Trophoblast cell (in vitro differentiated cells and primary cell): ENCODE data around the gene SF3B5.

ENCODE experiments used
- DNase-seq, 2 donors: peaks; one replicate each; pipeline ENCODE4 v3.0.0-alpha.2; 2016
- H2AFZ ChIP-seq: 2 replicates; pipeline ENCODE4 v1.6.1; 2013; ENCODE audit warnings: low read length, moderate library complexity, mild to moderate bottlenecking; ENCODE audit not compliant: insufficient read depth, poor library complexity
- H2AK5ac ChIP-seq: 2 replicates; pipeline ENCODE4 v1.6.1; 2013; ENCODE audit warnings: mild to moderate bottlenecking, low read length
- H2BK120ac ChIP-seq: 2 replicates; pipeline ENCODE4 v1.6.1; 2013; ENCODE audit warnings: low read length, mild to moderate bottlenecking, moderate library complexity; ENCODE audit not compliant: insufficient read depth, poor library complexity
- H2BK12ac ChIP-seq: 2 replicates; pipeline ENCODE4 v1.6.1; 2013; ENCODE audit warnings: mild to moderate bottlenecking, low read length, moderate library complexity
- H2BK5ac ChIP-seq: 2 replicates; pipeline ENCODE4 v1.6.1; 2013; ENCODE audit warnings: low read length, low read depth, moderate library complexity, mild to moderate bottlenecking; ENCODE audit not compliant: poor library complexity
- H3K14ac ChIP-seq: 2 replicates; pipeline ENCODE4 v1.6.1; 2013; ENCODE audit warnings: mild to moderate bottlenecking, low read length
- H3K18ac ChIP-seq: 2 replicates; pipeline ENCODE4 v1.6.1; 2013; ENCODE audit warnings: mild to moderate bottlenecking, low read length
- H3K23ac ChIP-seq: 2 replicates; pipeline ENCODE4 v1.6.1; 2013; ENCODE audit warnings: low read length
- H3K27ac ChIP-seq: 2 replicates; pipeline ENCODE4 v1.5.1; 2013; ENCODE audit warnings: low read depth, mild to moderate bottlenecking, inconsistent platforms, low read length, moderate library complexity
- H3K27me3 ChIP-seq: 2 replicates; pipeline ENCODE4 v1.6.1; 2013; ENCODE audit warnings: inconsistent platforms, mild to moderate bottlenecking, low read length, moderate library complexity; ENCODE audit not compliant: insufficient read depth
- H3K36me3 ChIP-seq, 2 experiments: 1 replicate in 1 of 2; 2 replicates in 1 of 2; pipeline ENCODE4 v1.6.1; 2013; ENCODE audit warnings: low read length in 2 of 2, mild to moderate bottlenecking in 2 of 2, moderate library complexity in 1 of 2; ENCODE audit not compliant: insufficient read depth in 2 of 2, control insufficient read depth in 1 of 2
- H3K4ac ChIP-seq: 2 replicates; pipeline ENCODE4 v1.6.1; 2013; ENCODE audit warnings: low read depth, mild to moderate bottlenecking, low read length, moderate library complexity
- H3K4me1 ChIP-seq, 2 experiments: 1 replicate in 1 of 2; 2 replicates in 1 of 2; pipeline ENCODE4 v1.6.1; 2013; ENCODE audit warnings: low read length in 2 of 2, mild to moderate bottlenecking in 2 of 2, moderate library complexity in 1 of 2; ENCODE audit not compliant: insufficient read depth in 2 of 2, control insufficient read depth in 1 of 2
- H3K4me2 ChIP-seq: 2 replicates; pipeline ENCODE4 v1.6.1; 2013; ENCODE audit warnings: inconsistent platforms, mild to moderate bottlenecking, low read length, moderate library complexity
- H3K4me3 ChIP-seq: 2 replicates; pipeline ENCODE4 v1.5.1; 2013; ENCODE audit warnings: mild to moderate bottlenecking, low read depth, low read length, inconsistent platforms
- H3K79me1 ChIP-seq: one replicate; pipeline ENCODE4 v1.6.1; 2013; ENCODE audit warnings: low read length
- H3K79me2 ChIP-seq: 2 replicates; pipeline ENCODE4 v1.6.1; 2013; ENCODE audit warnings: low read length, mild to moderate bottlenecking; ENCODE audit not compliant: control insufficient read depth, insufficient read depth, poor library complexity
- H3K9ac ChIP-seq: 2 replicates; pipeline ENCODE4 v1.6.1; 2013; ENCODE audit warnings: mild to moderate bottlenecking, low read length
- H3K9me3 ChIP-seq: 2 replicates; pipeline ENCODE4 v1.6.1; 2013; ENCODE audit warnings: low read depth, mild to moderate bottlenecking, control low read depth, inconsistent platforms, low read length; ENCODE audit not compliant: insufficient read depth
- H4K12ac ChIP-seq: 2 replicates; pipeline ENCODE4 v1.6.1; 2013; ENCODE audit warnings: low read depth, mild to moderate bottlenecking, low read length, moderate library complexity
- H4K8ac ChIP-seq: 2 replicates; pipeline ENCODE4 v1.6.1; 2013; ENCODE audit warnings: low read depth, mild to moderate bottlenecking, low read length, moderate library complexity
- H4K91ac ChIP-seq: one replicate; pipeline ENCODE4 v1.6.1; 2013; ENCODE audit warnings: low read depth, mild to moderate bottlenecking, low read length, moderate library complexity
- WGBS: extraction: QIAGEN DNeasy Blood & Tissue Kit; methylation state at CpG from one replicate; pipeline ENCODE4 v1.1.7; 2013; ENCODE audit warnings: missing lambda C conversion rate; ENCODE audit not compliant: insufficient read length, insufficient coverage; ENCODE audit errors: extremely low coverage; 5-methylcytosine and 5-hydroxymethylcytosine counted together

The SF3B5 gene

DNA sequence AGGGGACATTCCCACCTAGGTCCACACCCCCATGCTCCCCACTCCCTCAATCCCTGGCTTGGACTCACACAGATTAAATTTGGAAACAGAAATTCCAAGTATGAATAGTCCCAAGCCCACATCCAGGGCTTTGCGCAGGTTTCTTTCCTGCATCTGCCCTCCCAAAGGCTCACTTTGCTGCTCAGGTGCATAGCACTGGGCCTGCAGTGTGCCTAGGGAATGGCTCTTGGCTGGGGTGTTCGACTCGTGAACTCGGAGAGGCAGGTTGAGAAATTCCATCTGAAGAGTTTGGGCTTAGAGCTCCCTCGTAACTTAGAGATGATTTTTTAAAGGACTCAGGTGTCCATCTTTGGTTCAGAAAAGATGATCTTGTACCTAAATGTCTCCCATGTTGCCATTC lies 14.8 kb upstream of the SF3B5 start:
- no peak overlapping the region for H4K12ac ChIP-seq

GRCh38 chr6:144106206-144106605 lies 10.8 kb upstream of the SF3B5 start:
- no peak overlapping the region for H3K4ac ChIP-seq
- no CpG with 5 or more reads among the region's 1 CpG for WGBS
- H2BK120ac ChIP-seq = no peak overlapping the region
- H2BK5ac ChIP-seq = no peak overlapping the region
- H3K4me1 ChIP-seq = peaks cover 0 to 4% of the 10 kb centered on the region in 2 experiments
- no peak overlapping the region for H3K4me3 ChIP-seq
- no peak overlapping the region for H4K8ac ChIP-seq
- no peaks in the 10 kb centered on the region for H3K9me3 ChIP-seq
- no peak overlapping the region for H3K4me2 ChIP-seq
- H3K36me3 ChIP-seq = no peaks in the 10 kb centered on the region
- H4K91ac ChIP-seq = no peak overlapping the region
- H3K79me2 ChIP-seq = no peaks in the 10 kb centered on the region
- no peak overlapping the region for H3K18ac ChIP-seq
- H2AFZ ChIP-seq = no peak overlapping the region
- H3K14ac ChIP-seq = no peak overlapping the region
- H3K9ac ChIP-seq = no peak overlapping the region
- H4K12ac ChIP-seq = no peak overlapping the region
- H3K27ac ChIP-seq = no peak overlapping the region
- no peak overlapping the region for H3K23ac ChIP-seq
- DNase-seq = peak in 1 of 2 donors; percentile 5
- no peak overlapping the region for H2AK5ac ChIP-seq
- no peaks in the 10 kb centered on the region for H3K27me3 ChIP-seq
- no peak overlapping the region for H2BK12ac ChIP-seq
- no peaks in the 10 kb centered on the region for H3K79me1 ChIP-seq

More for the DNA sequence above, 14.8 kb upstream of the SF3B5 start:
- no peak overlapping the region for H2AFZ ChIP-seq
- DNase-seq = no peak
- no peak overlapping the region for H3K14ac ChIP-seq
- H3K27me3 ChIP-seq = no peaks in the 10 kb centered on the region
- no peak overlapping the region for H3K4me2 ChIP-seq
- no peaks in the 10 kb centered on the region for H3K79me1 ChIP-seq
- H3K18ac ChIP-seq = no peak overlapping the region
- H3K36me3 ChIP-seq = no peaks in the 10 kb centered on the region
- H2AK5ac ChIP-seq = no peak overlapping the region
- no peak overlapping the region for H2BK12ac ChIP-seq
- H3K9ac ChIP-seq = no peak overlapping the region
- H4K91ac ChIP-seq = no peak overlapping the region
- no peak overlapping the region for H2BK5ac ChIP-seq
- H3K4me1 ChIP-seq = peaks cover 0 to 4% of the 10 kb centered on the region in 2 experiments
- WGBS = no CpG with 5 or more reads among the region's 5 CpGs
- no peak overlapping the region for H3K27ac ChIP-seq
- H3K79me2 ChIP-seq = no peaks in the 10 kb centered on the region
- H3K4ac ChIP-seq = no peak overlapping the region
- no peak overlapping the region for H2BK120ac ChIP-seq
- H3K9me3 ChIP-seq = no peaks in the 10 kb centered on the region
- H4K8ac ChIP-seq = no peak overlapping the region
- H3K23ac ChIP-seq = no peak overlapping the region
- H3K4me3 ChIP-seq = peak overlapping the region; percentile 49

- H3K4me3 ChIP-seq = no peak overlapping the region
- H3K4me2 ChIP-seq = no peak overlapping the region
- H2AK5ac ChIP-seq = no peak overlapping the region
- no peak overlapping the region for H2AFZ ChIP-seq
- H4K8ac ChIP-seq = no peak overlapping the region
- H3K36me3 ChIP-seq = no peaks in the 10 kb centered on the region
- H3K9ac ChIP-seq = no peak overlapping the region
- H4K12ac ChIP-seq = no peak overlapping the region
- no peak overlapping the region for H3K4ac ChIP-seq
- H3K79me2 ChIP-seq = no peaks in the 10 kb centered on the region
- no peaks in the 10 kb centered on the region for H3K79me1 ChIP-seq
- no peak overlapping the region for H2BK120ac ChIP-seq
- H4K91ac ChIP-seq = no peak overlapping the region
- peaks cover 0 to 4% of the 10 kb centered on the region in 2 experiments for H3K4me1 ChIP-seq
- no peak overlapping the region for H2BK12ac ChIP-seq
- no peaks in the 10 kb centered on the region for H3K9me3 ChIP-seq
- no peak overlapping the region for H3K23ac ChIP-seq
- no peaks in the 10 kb centered on the region for H3K27me3 ChIP-seq
- no peak overlapping the region for H2BK5ac ChIP-seq
- no CpG with 5 or more reads among the region's 2 CpGs for WGBS
- H3K14ac ChIP-seq = no peak overlapping the region
- no peak overlapping the region for H3K18ac ChIP-seq
- no peak overlapping the region for H3K27ac ChIP-seq
- DNase-seq = peak; percentile 54 to 87
Observed at GRCh38 chr6:144104898-144105487, 9.6 kb upstream of the SF3B5 start.

DNA sequence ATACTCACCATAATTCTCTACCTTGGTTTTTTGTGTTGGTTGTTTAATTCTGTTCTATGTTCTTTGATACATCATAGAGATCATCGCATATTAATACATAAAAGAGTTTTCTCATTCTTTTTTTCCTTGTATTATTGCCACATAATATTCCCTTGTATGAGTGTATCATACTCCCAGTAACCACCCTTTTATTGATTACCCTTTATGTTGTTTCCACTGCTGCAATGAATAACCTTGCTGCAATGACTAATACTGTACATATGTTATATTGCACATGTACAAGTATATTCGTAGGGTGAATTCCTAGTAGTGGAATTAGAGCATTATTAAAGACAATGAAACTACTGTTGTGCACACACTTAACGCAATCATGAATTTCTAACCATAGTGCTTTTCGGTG lies 9.1 kb upstream of the SF3B5 start:
- Histone ChIP-seq H3K27ac (no peak overlapping the region), H3K14ac (no peak overlapping the region), H3K18ac (no peak overlapping the region), H4K91ac (no peak overlapping the region), H3K36me3 (no peaks in the 10 kb centered on the region), H3K4me1 (peaks cover 0 to 4% of the 10 kb centered on the region in 2 experiments), H2BK120ac (no peak overlapping the region), H4K8ac (no peak overlapping the region), H3K79me2 (no peaks in the 10 kb centered on the region), H3K4me3 (no peak overlapping the region), H2AFZ (no peak overlapping the region), H3K4ac (no peak overlapping the region), H2BK12ac (no peak overlapping the region), H2BK5ac (no peak overlapping the region), H3K9ac (no peak overlapping the region), H3K27me3 (no peaks in the 10 kb centered on the region), H3K4me2 (no peak overlapping the region), H2AK5ac (no peak overlapping the region), H3K9me3 (no peaks in the 10 kb centered on the region), H3K23ac (no peak overlapping the region), H3K79me1 (no peaks in the 10 kb centered on the region), H4K12ac (no peak overlapping the region)
- WGBS = no CpG with 5 or more reads among the region's 4 CpGs
- DNase-seq = no peak
